Spleen (tissue), 7 donors: Measurements from ENCODE around the gene SLC25A11.

Source experiments
- POLR2A ChIP-seq, 3 donors: fragments of 450-650 bp; IDR thresholded peaks; one replicate each; pipeline ENCODE4 v1.5.1; 2017; ENCODE audit warnings: antibody characterized with exemption in 3 of 3, mild to moderate bottlenecking in 1 of 3
- POLR2AphosphoS5 ChIP-seq, 3 donors: sonication (generic); formaldehyde crosslinking; IDR thresholded peaks; one replicate each; pipeline ENCODE4 v1.5.1; 2017; ENCODE audit warnings: antibody characterized with exemption in 3 of 3
- TF ChIP-seq, protein P1 (sequence below), 11 experiments: fragments of 200-600 bp in 7 of 11; fragments of 450-650 bp in 4 of 11; sonication (generic) in 4 of 11; IDR thresholded peaks in 8 of 11; conservative IDR thresholded peaks in 3 of 11; 1 replicate in 7 of 11; 2 replicates in 4 of 11; pipeline versions ENCODE4 v1.4.0 to v1.8.0; 2016 to 2021; ENCODE audit warnings: antibody characterized with exemption in 11 of 11, inconsistent platforms in 4 of 11, mild to moderate bottlenecking in 1 of 11
- donor health status: DM: no; HTN: no; CAD: no; lungs with moderate emphysema.
- donor health status: DM: no; HTN: no; CAD: no.
- donor health status: DM: no; HTN: no; CAD: no.

DNA sequence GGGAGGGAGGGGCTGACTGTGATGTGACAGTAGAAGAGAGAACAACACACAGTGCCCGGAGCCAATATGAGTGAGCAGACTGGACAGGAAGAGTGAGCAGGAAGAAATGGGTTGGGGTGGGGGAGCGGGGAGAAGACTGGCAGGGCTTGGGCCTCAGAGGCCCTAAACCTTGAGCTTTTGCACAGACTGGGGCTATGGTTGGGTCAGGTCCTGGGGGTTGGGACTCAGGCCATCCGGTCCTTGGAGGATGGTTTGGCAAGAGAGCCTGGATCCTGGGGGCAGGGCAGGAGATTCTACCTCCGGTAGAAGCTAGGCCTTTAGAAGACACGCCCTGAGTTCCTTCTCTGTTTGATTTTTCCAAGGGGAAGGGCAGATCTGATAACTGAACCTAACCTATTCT lies 46.6 kb upstream of the SLC25A11 start:
- TF ChIP-seq, protein P1, sequence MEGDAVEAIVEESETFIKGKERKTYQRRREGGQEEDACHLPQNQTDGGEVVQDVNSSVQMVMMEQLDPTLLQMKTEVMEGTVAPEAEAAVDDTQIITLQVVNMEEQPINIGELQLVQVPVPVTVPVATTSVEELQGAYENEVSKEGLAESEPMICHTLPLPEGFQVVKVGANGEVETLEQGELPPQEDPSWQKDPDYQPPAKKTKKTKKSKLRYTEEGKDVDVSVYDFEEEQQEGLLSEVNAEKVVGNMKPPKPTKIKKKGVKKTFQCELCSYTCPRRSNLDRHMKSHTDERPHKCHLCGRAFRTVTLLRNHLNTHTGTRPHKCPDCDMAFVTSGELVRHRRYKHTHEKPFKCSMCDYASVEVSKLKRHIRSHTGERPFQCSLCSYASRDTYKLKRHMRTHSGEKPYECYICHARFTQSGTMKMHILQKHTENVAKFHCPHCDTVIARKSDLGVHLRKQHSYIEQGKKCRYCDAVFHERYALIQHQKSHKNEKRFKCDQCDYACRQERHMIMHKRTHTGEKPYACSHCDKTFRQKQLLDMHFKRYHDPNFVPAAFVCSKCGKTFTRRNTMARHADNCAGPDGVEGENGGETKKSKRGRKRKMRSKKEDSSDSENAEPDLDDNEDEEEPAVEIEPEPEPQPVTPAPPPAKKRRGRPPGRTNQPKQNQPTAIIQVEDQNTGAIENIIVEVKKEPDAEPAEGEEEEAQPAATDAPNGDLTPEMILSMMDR (IDR thresholded peaks at IDR 0.05 in 8 of 11, conservative IDR thresholded peaks at IDR 0.05 in 3 of 11) = no peak
- TF ChIP-seq POLR2A (IDR thresholded peaks at IDR 0.05) = peak in 1 of 3 donors; percentile 11
- peak in 2 of 3 donors; percentile 21 to 63 for TF ChIP-seq POLR2AphosphoS5 (IDR thresholded peaks at IDR 0.05)
